ENCODE data around the gene CLIC3. TPM values are rescaled to one million over a fixed set of nuclear protein-coding genes. Genes with fewer than 3 reads are reported as not detected.
A peak's percentile ranks its signal among the peaks of the same experiment; 100 is the strongest.

Gene CLIC3
- total RNA-seq, 1 donor from 2014 or later = 38.6 TPM

DNA sequence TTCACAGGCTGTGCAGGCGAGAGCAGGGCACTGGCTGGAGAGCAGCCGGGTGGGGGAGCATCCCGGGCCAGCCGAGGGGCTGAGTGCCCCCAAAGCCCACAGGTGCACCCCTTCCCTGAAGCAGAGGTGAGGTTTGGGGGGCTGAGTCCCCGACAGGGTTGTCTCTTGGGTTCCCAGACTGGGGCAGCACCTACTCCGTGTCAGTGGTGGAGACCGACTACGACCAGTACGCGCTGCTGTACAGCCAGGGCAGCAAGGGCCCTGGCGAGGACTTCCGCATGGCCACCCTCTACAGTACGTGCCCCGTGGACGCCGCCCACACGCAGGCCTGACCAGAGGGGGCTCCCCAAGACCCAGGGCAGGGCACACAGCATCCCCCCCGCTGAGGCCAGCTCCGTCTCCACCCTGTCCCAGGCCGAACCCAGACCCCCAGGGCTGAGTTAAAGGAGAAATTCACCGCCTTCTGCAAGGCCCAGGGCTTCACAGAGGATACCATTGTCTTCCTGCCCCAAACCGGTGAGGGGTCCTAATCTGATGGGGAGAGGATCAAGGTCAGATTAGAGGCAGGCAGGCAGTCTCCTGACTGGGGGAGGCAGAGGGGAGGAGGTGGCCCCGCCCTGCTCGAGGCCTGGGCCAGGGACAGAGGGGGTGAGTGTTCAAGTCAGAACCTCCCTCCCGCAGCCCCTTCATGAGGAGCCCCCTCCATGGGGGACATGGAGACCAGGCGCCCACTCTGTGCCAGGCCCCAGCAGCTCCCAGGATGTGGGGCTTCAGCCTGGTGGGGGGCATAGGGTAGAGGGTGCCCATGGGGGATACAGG lies 16.4 kb downstream of the CLIC3 start:
- no peak for DNase-seq (ENCODE audit: extremely low spot score, unreplicated experiment)
- peaks cover 5% of the 10 kb centered on the region for H3K27me3 Mint-ChIP-seq
- H3K4me3 Mint-ChIP-seq = no peak overlapping the region
- H3K9me3 Mint-ChIP-seq = no peaks in the 10 kb centered on the region
- H3K27ac Mint-ChIP-seq = no peak overlapping the region
- TF ChIP-seq, protein P1, sequence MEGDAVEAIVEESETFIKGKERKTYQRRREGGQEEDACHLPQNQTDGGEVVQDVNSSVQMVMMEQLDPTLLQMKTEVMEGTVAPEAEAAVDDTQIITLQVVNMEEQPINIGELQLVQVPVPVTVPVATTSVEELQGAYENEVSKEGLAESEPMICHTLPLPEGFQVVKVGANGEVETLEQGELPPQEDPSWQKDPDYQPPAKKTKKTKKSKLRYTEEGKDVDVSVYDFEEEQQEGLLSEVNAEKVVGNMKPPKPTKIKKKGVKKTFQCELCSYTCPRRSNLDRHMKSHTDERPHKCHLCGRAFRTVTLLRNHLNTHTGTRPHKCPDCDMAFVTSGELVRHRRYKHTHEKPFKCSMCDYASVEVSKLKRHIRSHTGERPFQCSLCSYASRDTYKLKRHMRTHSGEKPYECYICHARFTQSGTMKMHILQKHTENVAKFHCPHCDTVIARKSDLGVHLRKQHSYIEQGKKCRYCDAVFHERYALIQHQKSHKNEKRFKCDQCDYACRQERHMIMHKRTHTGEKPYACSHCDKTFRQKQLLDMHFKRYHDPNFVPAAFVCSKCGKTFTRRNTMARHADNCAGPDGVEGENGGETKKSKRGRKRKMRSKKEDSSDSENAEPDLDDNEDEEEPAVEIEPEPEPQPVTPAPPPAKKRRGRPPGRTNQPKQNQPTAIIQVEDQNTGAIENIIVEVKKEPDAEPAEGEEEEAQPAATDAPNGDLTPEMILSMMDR (conservative IDR thresholded peaks at IDR 0.05) = no peak
- H3K4me1 Mint-ChIP-seq (ENCODE audit: unreplicated experiment) = peaks cover 5% of the 10 kb centered on the region
- no peaks in the 10 kb centered on the region for H3K36me3 Mint-ChIP-seq

DNA sequence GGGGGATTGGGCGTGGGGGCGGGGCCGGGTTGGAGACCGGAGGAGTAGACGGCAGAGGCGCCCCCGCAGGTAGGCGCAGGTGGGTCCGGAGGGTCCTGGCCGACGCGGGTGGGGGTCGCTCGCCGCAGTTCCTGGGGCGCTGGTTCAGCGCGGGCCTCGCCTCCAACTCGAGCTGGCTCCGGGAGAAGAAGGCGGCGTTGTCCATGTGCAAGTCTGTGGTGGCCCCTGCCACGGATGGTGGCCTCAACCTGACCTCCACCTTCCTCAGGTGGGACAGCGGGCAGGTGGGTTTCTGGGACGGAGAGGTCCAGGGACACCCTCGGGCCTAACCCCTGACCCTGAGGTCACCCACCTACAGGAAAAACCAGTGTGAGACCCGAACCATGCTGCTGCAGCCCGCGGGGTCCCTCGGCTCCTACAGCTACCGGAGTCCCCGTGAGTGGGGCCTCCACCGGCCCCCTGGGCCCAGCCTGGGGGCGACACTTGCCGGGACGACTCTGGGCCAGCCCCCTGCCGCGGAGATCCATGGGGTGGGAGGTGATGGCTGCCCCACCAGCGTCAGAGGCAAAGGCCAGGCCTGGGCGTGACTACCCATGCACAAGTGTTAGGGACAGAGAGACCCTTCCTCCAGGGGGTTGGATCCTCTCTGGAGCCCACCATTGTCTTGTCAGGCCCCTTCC lies 17.4 kb downstream of the CLIC3 start:
- H3K9me3 Mint-ChIP-seq = no peaks in the 10 kb centered on the region
- TF ChIP-seq, protein P1 (conservative IDR thresholded peaks at IDR 0.05) = no peak

DNA sequence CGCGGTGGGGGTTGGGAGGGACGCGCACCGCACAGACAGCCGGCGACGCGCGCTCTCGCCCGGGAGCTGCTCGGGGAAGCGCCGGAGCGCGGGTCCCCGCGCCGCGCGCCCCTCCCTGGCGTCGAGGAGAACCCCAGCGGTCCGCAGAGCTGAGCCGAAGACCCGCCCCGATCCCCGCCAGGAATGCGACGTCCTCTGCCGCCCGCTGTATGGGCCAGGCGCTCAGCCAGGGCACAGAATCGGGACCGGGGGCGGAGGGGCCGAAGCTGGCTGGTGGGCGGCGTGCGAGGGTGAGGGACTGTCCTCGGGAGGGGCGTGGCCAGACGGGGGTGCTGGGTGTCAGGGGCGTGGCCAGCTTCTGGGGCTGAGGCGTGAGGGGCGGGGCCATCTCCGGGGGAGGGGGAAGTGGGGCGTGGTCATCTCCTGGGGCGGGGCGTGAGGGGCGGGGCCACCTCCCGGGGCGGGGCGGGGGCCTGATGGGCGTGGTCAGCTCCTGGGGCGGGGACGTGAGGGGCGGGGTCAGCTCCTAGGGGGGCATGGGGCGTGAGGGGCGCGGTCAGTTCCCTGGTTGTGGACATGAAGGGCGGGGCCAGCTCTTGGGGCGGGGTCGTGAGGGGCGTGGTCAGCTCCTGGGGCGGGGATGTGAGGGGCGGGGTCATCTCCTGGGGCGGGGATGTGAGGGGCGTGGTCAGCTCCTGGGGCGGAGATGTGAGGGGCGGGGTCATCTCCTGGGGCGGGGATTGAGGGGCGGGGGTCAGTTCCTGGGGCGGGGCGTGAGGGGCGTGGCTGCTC lies 18.1 kb downstream of the CLIC3 start:
- DNase-seq (ENCODE audit: extremely low spot score, unreplicated experiment) = no peak
- Mint-ChIP-seq H3K36me3 (no peaks in the 10 kb centered on the region), H3K27ac (no peak overlapping the region), H3K4me3 (no peak overlapping the region), H3K27me3 (no peaks in the 10 kb centered on the region), H3K9me3 (no peaks in the 10 kb centered on the region), H3K4me1 (ENCODE audit: unreplicated experiment) (peaks cover 5% of the 10 kb centered on the region)
- TF ChIP-seq, protein P1 (conservative IDR thresholded peaks at IDR 0.05) = no peak

More for the DNA sequence above, 17.4 kb downstream of the CLIC3 start:
- peaks cover 5% of the 10 kb centered on the region for H3K4me1 Mint-ChIP-seq (ENCODE audit: unreplicated experiment)
- H3K36me3 Mint-ChIP-seq = no peaks in the 10 kb centered on the region
- DNase-seq (ENCODE audit: extremely low spot score, unreplicated experiment) = no peak
- no peak overlapping the region for H3K27ac Mint-ChIP-seq
- H3K27me3 Mint-ChIP-seq = peaks cover 3% of the 10 kb centered on the region
- no peak overlapping the region for H3K4me3 Mint-ChIP-seq

DNA sequence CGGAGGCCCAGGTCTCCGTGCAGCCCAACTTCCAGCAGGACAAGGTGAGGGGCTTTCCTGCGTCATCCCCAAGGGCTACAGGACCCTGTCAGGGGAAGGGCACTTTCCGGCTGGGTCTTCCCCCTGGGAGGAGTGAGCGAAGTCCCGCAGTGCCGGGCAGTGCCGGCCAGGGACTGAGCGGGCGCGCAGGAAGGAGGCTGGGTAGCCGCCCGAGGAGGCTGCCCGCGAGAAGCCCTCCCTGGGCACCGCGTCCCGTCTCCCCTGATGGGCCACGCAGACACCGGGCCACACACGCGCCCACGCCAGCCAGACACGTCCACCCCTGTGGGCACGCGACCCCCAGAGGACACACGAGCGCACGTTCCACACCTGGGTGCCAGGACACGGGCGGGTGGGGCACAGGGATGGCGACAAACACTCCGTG lies 18.7 kb downstream of the CLIC3 start:
- H3K4me3 Mint-ChIP-seq = peak overlapping the region; percentile 34
- H3K36me3 Mint-ChIP-seq = no peaks in the 10 kb centered on the region
- no peak for DNase-seq (ENCODE audit: extremely low spot score, unreplicated experiment)

DNA sequence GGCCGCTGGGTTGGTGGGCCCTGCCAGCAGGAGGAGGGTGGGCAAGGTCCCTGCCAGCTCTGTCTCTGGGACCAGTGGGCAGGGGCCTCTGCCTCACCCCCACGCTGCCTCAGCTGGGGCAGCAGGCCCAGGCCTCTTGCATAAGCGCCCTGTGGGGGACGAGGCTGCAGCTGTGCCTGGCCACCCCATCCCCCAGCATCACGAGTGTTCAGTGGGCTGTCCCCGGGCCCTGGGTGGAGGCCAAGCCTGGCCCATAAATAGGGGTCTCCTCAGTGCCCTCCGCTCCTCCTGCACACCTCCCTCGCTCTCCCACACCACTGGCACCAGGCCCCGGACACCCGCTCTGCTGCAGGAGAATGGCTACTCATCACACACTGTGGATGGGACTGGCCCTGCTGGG lies 19.1 kb downstream of the CLIC3 start, which contains the start of gene PTGDS:
TSS of gene PTGDS (plus strand) at position 282 of the 400 bp plus-strand sequence. CDS start at position 357, 75 bp downstream.
- TF ChIP-seq, protein P1 (conservative IDR thresholded peaks at IDR 0.05) = no peak
- Mint-ChIP-seq H3K4me3 (peak within 1 kb of the TSS; percentile 34), H3K9me3 (no peaks in the 10 kb centered on the region)

More for the DNA sequence above, 18.7 kb downstream of the CLIC3 start:
- no peak overlapping the region for H3K27ac Mint-ChIP-seq
- TF ChIP-seq, protein P1 (conservative IDR thresholded peaks at IDR 0.05) = no peak
- peaks cover 5% of the 10 kb centered on the region for H3K4me1 Mint-ChIP-seq (ENCODE audit: unreplicated experiment)
- no peaks in the 10 kb centered on the region for H3K9me3 Mint-ChIP-seq
- no peaks in the 10 kb centered on the region for H3K27me3 Mint-ChIP-seq

More for the DNA sequence above, 19.1 kb downstream of the CLIC3 start, which contains the start of gene PTGDS:
- no peaks in the 10 kb centered on the region for H3K27me3 Mint-ChIP-seq
- DNase-seq (ENCODE audit: extremely low spot score, unreplicated experiment) = no peak
- H3K36me3 Mint-ChIP-seq = no peaks in the 10 kb centered on the region
- H3K4me1 Mint-ChIP-seq (ENCODE audit: unreplicated experiment) = peaks cover 5% of the 10 kb centered on the region
- H3K27ac Mint-ChIP-seq = no peak within 1 kb of the TSS

All from type B pancreatic cell (in vitro differentiated cells).